IPS-18a (cell line): Measurements from ENCODE around the gene PPP6C.
"Not testable (repeated sequence)": the region's sequence is repeated elsewhere in the genome, so short reads cannot be mapped to it uniquely, and the experiment has no call there.

Source experiments
- H3K27ac ChIP-seq: one replicate; pipeline ENCODE4 v1.5.1; 2013; ENCODE audit warnings: low read length
- H3K27me3 ChIP-seq: one replicate; pipeline ENCODE4 v1.6.1; 2013; ENCODE audit warnings: mild to moderate bottlenecking, low read length; ENCODE audit not compliant: control insufficient read depth, insufficient read depth
- H3K36me3 ChIP-seq: one replicate; pipeline ENCODE4 v1.6.1; 2013; ENCODE audit warnings: low read depth, low read length; ENCODE audit not compliant: control insufficient read depth
- H3K4me1 ChIP-seq: one replicate; pipeline ENCODE4 v1.6.1; 2013; ENCODE audit warnings: low read depth, low read length; ENCODE audit not compliant: control insufficient read depth
- H3K4me3 ChIP-seq: one replicate; pipeline ENCODE4 v1.5.1; 2013; ENCODE audit warnings: low read length
- H3K9ac ChIP-seq: one replicate; pipeline ENCODE4 v1.6.1; 2013; ENCODE audit warnings: mild to moderate bottlenecking, low read length, moderate library complexity
- H3K9me3 ChIP-seq: one replicate; pipeline ENCODE4 v1.6.1; 2013; ENCODE audit warnings: low read depth, low read length; ENCODE audit not compliant: control insufficient read depth

Gene PPP6C

GRCh38 chr9:125134976-125135375, 54.6 kb downstream of the PPP6C start:
- Histone ChIP-seq H3K27me3 (no peaks in the 10 kb centered on the region), H3K9me3 (no peaks in the 10 kb centered on the region), H3K36me3 (no peaks in the 10 kb centered on the region), H3K4me1 (no peaks in the 10 kb centered on the region), H3K9ac (no peak overlapping the region), H3K27ac (no peak overlapping the region), H3K4me3 (no peak overlapping the region)

GRCh38 chr9:125133403-125134329, 55.9 kb downstream of the PPP6C start:
- no peaks in the 10 kb centered on the region for H3K9me3 ChIP-seq
- H3K9ac ChIP-seq: no peak overlapping the region
- H3K27me3 ChIP-seq: no peaks in the 10 kb centered on the region
- no peak overlapping the region for H3K4me3 ChIP-seq
- H3K4me1 ChIP-seq: no peaks in the 10 kb centered on the region
- no peak overlapping the region for H3K27ac ChIP-seq
- H3K36me3 ChIP-seq: no peaks in the 10 kb centered on the region

GRCh38 chr9:125131778-125132177, 57.8 kb downstream of the PPP6C start:
- no peaks in the 10 kb centered on the region for H3K4me1 ChIP-seq
- no peak overlapping the region for H3K4me3 ChIP-seq
- H3K27me3 ChIP-seq: no peaks in the 10 kb centered on the region
- H3K9ac ChIP-seq: no peak overlapping the region
- H3K36me3 ChIP-seq: no peaks in the 10 kb centered on the region
- H3K9me3 ChIP-seq: no peaks in the 10 kb centered on the region
- H3K27ac ChIP-seq: no peak overlapping the region

GRCh38 chr9:125126019-125126746, 63.4 kb downstream of the PPP6C start:
- Histone ChIP-seq H3K4me1 (peaks cover 2% of the 10 kb centered on the region), H3K27ac (no peak overlapping the region), H3K4me3 (no peak overlapping the region), H3K9ac (no peak overlapping the region), H3K27me3 (no peaks in the 10 kb centered on the region), H3K36me3 (no peaks in the 10 kb centered on the region), H3K9me3 (no peaks in the 10 kb centered on the region)

GRCh38 chr9:125125523-125125922, 64.1 kb downstream of the PPP6C start:
- no peak overlapping the region for H3K27ac ChIP-seq
- H3K27me3 ChIP-seq: no peaks in the 10 kb centered on the region
- H3K9ac ChIP-seq: no peak overlapping the region
- peaks cover 4% of the 10 kb centered on the region for H3K4me1 ChIP-seq
- H3K36me3 ChIP-seq: no peaks in the 10 kb centered on the region
- no peak overlapping the region for H3K4me3 ChIP-seq
- no peaks in the 10 kb centered on the region for H3K9me3 ChIP-seq

- H3K36me3 ChIP-seq: no peaks in the 10 kb centered on the region
- no peak overlapping the region for H3K27ac ChIP-seq
- H3K4me1 ChIP-seq: peaks cover 4% of the 10 kb centered on the region
- no peaks in the 10 kb centered on the region for H3K27me3 ChIP-seq
- no peak overlapping the region for H3K4me3 ChIP-seq
- H3K9me3 ChIP-seq: no peaks in the 10 kb centered on the region
- H3K9ac ChIP-seq: no peak overlapping the region
These were observed 68.5 kb downstream of the PPP6C start for GRCh38 chr9:125121146-125121545.

GRCh38 chr9:125119643-125120286, 69.8 kb downstream of the PPP6C start:
- H3K36me3 ChIP-seq: no peaks in the 10 kb centered on the region
- H3K27ac ChIP-seq: no peak overlapping the region
- H3K27me3 ChIP-seq: no peaks in the 10 kb centered on the region
- H3K9ac ChIP-seq: no peak overlapping the region
- H3K4me3 ChIP-seq: no peak overlapping the region
- H3K4me1 ChIP-seq: peaks cover 4% of the 10 kb centered on the region
- H3K9me3 ChIP-seq: no peaks in the 10 kb centered on the region

GRCh38 chr9:125118696-125119095, 70.9 kb downstream of the PPP6C start:
- not testable (repeated sequence) for H3K9ac ChIP-seq, H3K27me3 ChIP-seq, H3K27ac ChIP-seq, H3K36me3 ChIP-seq, H3K4me3 ChIP-seq, H3K4me1 ChIP-seq, H3K9me3 ChIP-seq

GRCh38 chr9:125114503-125114902, 75.1 kb downstream of the PPP6C start:
- not testable (repeated sequence) for H3K27ac ChIP-seq, H3K9ac ChIP-seq, H3K27me3 ChIP-seq, H3K9me3 ChIP-seq, H3K4me3 ChIP-seq, H3K4me1 ChIP-seq, H3K36me3 ChIP-seq

- H3K9ac ChIP-seq: no peak overlapping the region
- H3K36me3 ChIP-seq: no peaks in the 10 kb centered on the region
- H3K9me3 ChIP-seq: no peaks in the 10 kb centered on the region
- no peaks in the 10 kb centered on the region for H3K27me3 ChIP-seq
- no peak overlapping the region for H3K27ac ChIP-seq
- H3K4me3 ChIP-seq: no peak overlapping the region
- H3K4me1 ChIP-seq: no peaks in the 10 kb centered on the region
These were observed 79.1 kb downstream of the PPP6C start for GRCh38 chr9:125110464-125110863.

GRCh38 chr9:125108541-125108940, 81.1 kb downstream of the PPP6C start:
- H3K36me3 ChIP-seq, H3K9ac ChIP-seq, H3K4me3 ChIP-seq, H3K4me1 ChIP-seq, H3K27me3 ChIP-seq, H3K9me3 ChIP-seq, H3K27ac ChIP-seq: not testable (repeated sequence)
